Keratinocyte (primary cell): ENCODE measurements around the gene MAN1A2.

ENCODE experiments used
- CTCF ChIP-seq, 3 experiments: IDR thresholded peaks in 1 of 3; conservative IDR thresholded peaks in 1 of 3; optimal IDR thresholded peaks in 1 of 3; 2 replicates in 2 of 3; 3 replicates in 1 of 3; pipeline versions ENCODE3 to v1.5.1; 2011; ENCODE audit warnings: low read length in 3 of 3, mild to moderate bottlenecking in 3 of 3, moderate library complexity in 2 of 3, control low read depth in 1 of 3, inconsistent platforms in 1 of 3; ENCODE audit not compliant: insufficient read depth in 2 of 3; ENCODE audit errors: extremely low read depth in 1 of 3
- EZH2 ChIP-seq: IDR thresholded peaks from one replicate; pipeline ENCODE4 v1.6.1; 2012; ENCODE audit warnings: inconsistent platforms, mild to moderate bottlenecking, low read length, moderate library complexity

- peak in 2 of 3 experiments; percentile 13 to 17 for TF ChIP-seq CTCF (optimal IDR thresholded peaks at IDR 0.05 in 1 of 3, IDR thresholded peaks at IDR 0.05 in 1 of 3, conservative IDR thresholded peaks at IDR 0.05 in 1 of 3; ENCODE audit: extremely low read depth in 1 of 3, insufficient read depth in 2 of 3, low read length in 3 of 3)
- TF ChIP-seq EZH2 = no peak
Measured at GRCh38 chr1:117339866-117340700, 27.2 kb upstream of the MAN1A2 start.
